Measurements from ENCODE around the gene POU3F4. TPM values are rescaled to one million over a fixed set of nuclear protein-coding genes. Genes with fewer than 3 reads are reported as not detected.

Gene POU3F4
- total and polyA plus RNA-seq, 2 of the 4 experiments (the other 2 are of a cell fraction): not detected

DNA sequence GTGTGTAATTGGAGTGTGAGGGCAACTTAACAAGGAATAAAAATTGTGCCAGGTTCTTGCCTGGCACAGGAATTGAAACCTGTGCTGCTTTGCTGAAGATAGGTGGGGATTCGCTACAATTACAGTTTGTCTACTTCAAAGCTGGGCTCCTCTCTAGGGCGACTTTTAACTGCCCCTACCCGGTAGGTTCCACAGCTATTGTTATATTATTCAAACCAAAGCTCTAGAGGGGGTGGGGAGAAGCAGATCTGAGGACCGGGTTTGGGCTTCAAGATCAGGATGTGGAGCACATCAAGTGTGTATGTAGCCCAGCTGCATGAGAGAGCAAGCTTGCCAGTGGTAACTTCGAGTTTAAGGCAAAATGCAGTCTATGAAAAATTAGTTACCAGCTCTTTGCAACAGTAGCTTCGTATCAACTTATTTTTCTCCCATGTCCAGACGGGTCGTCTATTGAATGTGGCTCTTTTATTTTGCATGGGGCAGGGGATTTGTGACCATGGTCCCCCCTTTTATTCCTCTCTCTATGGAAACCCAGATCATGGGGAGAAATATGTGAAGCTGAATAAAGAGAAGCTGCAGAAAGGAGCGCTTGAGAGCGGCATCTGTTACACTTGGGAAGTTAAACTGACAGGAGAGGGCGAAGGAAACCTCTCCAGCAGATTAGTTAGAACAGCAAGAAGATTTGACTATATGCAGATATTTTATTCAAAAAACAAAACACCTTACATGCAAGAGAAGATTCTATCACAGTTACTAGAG, 3.2 kb upstream of the POU3F4 start:
- no peak for ATAC-seq (ENCODE audit: low read depth)
- H4K5ac ChIP-seq (ENCODE audit: low read depth, low read length): no peak overlapping the region
- dilution Hi-C loops (cut with HindIII; ENCODE audit: low sequenced_read_pairs, unreplicated experiment): no loop called here
- CTCF ChIA-PET: no interaction called here
- H3K27ac ChIP-seq (ENCODE audit: insufficient read depth, low read length): no peak overlapping the region
- intact Hi-C loops (cut with micrococcal nuclease): no loop called here
- no CpG with 5 or more reads among the region's 11 CpGs for WGBS, 2 experiments (ENCODE audit: extremely low coverage in 2 of 2, insufficient read length in 1 of 2)
- no peak overlapping the region for H2BK120ac ChIP-seq (ENCODE audit: low read depth, low read length)
- in situ Hi-C loops (cut with MboI; ENCODE audit: low sequenced_read_pairs): no loop called here
- no peak overlapping the region for H4K91ac ChIP-seq (ENCODE audit: insufficient read depth, low read depth, low read length)
- H2AK9ac ChIP-seq (replicated peaks; ENCODE audit: low read depth, low read length, poor library complexity): no peak overlapping the region
- H3K4me3 ChIP-seq (ENCODE audit: insufficient read depth, low read depth, low read length): no peak overlapping the region
- peaks cover 2% of the 10 kb centered on the region; the same call in 1 of the 2 replicates for H3K27me3 ChIP-seq (ENCODE audit: control insufficient read depth, insufficient read depth, low read length)
- H3K18ac ChIP-seq (ENCODE audit: low read depth, low read length): no peak overlapping the region
- no peak overlapping the region for H3K56ac ChIP-seq (ENCODE audit: extremely low read depth, insufficient read depth, low read length)
- H2AK5ac ChIP-seq (ENCODE audit: low read depth, low read length): no peak overlapping the region
- no peak overlapping the region for H3K14ac ChIP-seq (replicated peaks; ENCODE audit: low read depth, low read length)
- H2BK20ac ChIP-seq (ENCODE audit: low read depth, low read length): no peak overlapping the region
- no peaks in the 10 kb centered on the region for H3K36me3 ChIP-seq (ENCODE audit: control insufficient read depth, insufficient read depth, low read length)
- no peak overlapping the region for H2AFZ ChIP-seq (replicated peaks; ENCODE audit: low read length, poor library complexity)
- no peaks in the 10 kb centered on the region for H3K4me1 ChIP-seq (ENCODE audit: control insufficient read depth, insufficient read depth, low read length)
- no peaks in the 10 kb centered on the region for H3K79me1 ChIP-seq (ENCODE audit: low read depth in 1 of 2, low read length in 2 of 2)
- no peak overlapping the region for H3K4ac ChIP-seq (ENCODE audit: low read depth, low read length)
- no peak overlapping the region for H2BK15ac ChIP-seq (ENCODE audit: low read depth, low read length)
- TF ChIP-seq, protein P1, sequence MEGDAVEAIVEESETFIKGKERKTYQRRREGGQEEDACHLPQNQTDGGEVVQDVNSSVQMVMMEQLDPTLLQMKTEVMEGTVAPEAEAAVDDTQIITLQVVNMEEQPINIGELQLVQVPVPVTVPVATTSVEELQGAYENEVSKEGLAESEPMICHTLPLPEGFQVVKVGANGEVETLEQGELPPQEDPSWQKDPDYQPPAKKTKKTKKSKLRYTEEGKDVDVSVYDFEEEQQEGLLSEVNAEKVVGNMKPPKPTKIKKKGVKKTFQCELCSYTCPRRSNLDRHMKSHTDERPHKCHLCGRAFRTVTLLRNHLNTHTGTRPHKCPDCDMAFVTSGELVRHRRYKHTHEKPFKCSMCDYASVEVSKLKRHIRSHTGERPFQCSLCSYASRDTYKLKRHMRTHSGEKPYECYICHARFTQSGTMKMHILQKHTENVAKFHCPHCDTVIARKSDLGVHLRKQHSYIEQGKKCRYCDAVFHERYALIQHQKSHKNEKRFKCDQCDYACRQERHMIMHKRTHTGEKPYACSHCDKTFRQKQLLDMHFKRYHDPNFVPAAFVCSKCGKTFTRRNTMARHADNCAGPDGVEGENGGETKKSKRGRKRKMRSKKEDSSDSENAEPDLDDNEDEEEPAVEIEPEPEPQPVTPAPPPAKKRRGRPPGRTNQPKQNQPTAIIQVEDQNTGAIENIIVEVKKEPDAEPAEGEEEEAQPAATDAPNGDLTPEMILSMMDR (conservative IDR thresholded peaks at IDR 0.05; ENCODE audit: low read depth, low read length): no peak
- TF ChIP-seq MXI1 (IDR thresholded peaks at IDR 0.05; ENCODE audit: borderline replicate concordance, low read depth, low read length) (no peak), FOS (IDR thresholded peaks at IDR 0.05; ENCODE audit: low read depth, low read length) (no peak), BHLHE40 (IDR thresholded peaks at IDR 0.05; ENCODE audit: low read depth, low read length) (no peak), RFX5 (IDR thresholded peaks at IDR 0.05; ENCODE audit: low read depth, low read length) (no peak), SMC3 (IDR thresholded peaks at IDR 0.05; ENCODE audit: low read depth, low read length) (no peak), MAFK (IDR thresholded peaks at IDR 0.05; ENCODE audit: low read depth, low read length) (no peak), MAZ (IDR thresholded peaks at IDR 0.05; ENCODE audit: borderline replicate concordance, low read depth, low read length) (no peak)
- TF ChIP-seq, protein P2, sequence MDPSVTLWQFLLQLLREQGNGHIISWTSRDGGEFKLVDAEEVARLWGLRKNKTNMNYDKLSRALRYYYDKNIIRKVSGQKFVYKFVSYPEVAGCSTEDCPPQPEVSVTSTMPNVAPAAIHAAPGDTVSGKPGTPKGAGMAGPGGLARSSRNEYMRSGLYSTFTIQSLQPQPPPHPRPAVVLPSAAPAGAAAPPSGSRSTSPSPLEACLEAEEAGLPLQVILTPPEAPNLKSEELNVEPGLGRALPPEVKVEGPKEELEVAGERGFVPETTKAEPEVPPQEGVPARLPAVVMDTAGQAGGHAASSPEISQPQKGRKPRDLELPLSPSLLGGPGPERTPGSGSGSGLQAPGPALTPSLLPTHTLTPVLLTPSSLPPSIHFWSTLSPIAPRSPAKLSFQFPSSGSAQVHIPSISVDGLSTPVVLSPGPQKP (IDR thresholded peaks at IDR 0.05; ENCODE audit: borderline replicate concordance, low read depth, low read length): no peak
- no peak overlapping the region for H3K23ac ChIP-seq (ENCODE audit: low read depth, low read length)
- BruUV-seq (replicated peaks): no TSS peak
- no peaks in the 10 kb centered on the region for H4K20me1 ChIP-seq (ENCODE audit: insufficient read depth, low read length)
- no peaks in the 10 kb centered on the region for H3K9me1 ChIP-seq (ENCODE audit: insufficient read depth, low read length)
- no peak overlapping the region for H3K4me2 ChIP-seq (ENCODE audit: low read depth, low read length)
- no peak for DNase-seq
- no peak overlapping the region for H3K9ac ChIP-seq (ENCODE audit: low read depth, low read length)
- no peak overlapping the region for H2BK5ac ChIP-seq (ENCODE audit: low read depth, low read length, poor library complexity, severe bottlenecking)
- no peaks in the 10 kb centered on the region; the same call in 1 of the 2 replicates for H3K9me3 ChIP-seq (ENCODE audit: control insufficient read depth, insufficient read depth, low read length)
- no peak overlapping the region for H4K8ac ChIP-seq (ENCODE audit: low read depth in 2 of 2, low read length in 2 of 2)
- POLR2A ChIA-PET (ENCODE audit: unreplicated experiment): no interaction called here

Measured in IMR-90 (cell line).